AG08396 (cell line): ENCODE measurements around the gene A3GALT2.
"Not testable (repeated sequence)": the region's sequence is repeated elsewhere in the genome, so short reads cannot be mapped to it uniquely, and the experiment has no call there.

Source experiments
- DNase-seq: peaks from one replicate; pipeline ENCODE4 v3.0.0; 2012; ENCODE audit warnings: low spot score, mixed read lengths

A3GALT2 gene

DNA sequence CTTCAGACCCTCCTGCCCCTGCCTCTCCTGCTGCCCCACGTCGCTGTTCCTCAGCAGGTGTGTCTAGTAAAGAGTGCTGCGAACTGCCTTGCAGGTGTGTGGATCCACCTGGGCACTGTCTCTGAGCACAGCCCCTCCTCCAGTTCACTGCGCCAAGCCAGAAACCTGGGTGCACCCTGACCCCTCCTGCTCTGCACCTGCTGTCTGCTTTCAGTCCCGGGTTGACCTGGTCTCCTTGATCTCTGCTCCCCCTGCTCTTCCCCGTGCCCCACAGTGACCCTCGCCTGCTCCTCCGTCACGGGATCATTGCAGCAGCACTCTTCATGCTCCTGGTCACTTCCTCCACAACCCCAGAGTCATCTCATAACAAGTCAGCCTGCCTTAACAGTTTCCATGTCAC lies 6.5 kb downstream of the A3GALT2 start:
- no peak for DNase-seq

DNA sequence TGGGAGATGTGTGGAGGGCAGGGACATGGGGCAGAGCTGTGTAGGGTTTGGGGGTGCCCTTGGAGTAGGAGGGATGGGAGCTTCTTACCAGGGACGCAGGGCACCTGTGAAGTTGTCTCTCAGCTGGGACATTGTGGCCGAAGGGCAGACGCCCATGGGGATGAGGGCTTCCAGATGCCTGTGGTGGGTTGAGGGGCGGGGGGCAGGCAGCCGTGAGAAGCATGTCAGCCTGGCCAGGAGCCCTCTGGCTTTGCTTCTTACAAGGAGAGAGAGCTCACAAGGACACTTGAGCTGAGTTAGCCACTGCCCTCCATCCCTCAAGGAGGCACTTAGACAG lies 8.5 kb downstream of the A3GALT2 start:
- DNase-seq: no peak

DNA sequence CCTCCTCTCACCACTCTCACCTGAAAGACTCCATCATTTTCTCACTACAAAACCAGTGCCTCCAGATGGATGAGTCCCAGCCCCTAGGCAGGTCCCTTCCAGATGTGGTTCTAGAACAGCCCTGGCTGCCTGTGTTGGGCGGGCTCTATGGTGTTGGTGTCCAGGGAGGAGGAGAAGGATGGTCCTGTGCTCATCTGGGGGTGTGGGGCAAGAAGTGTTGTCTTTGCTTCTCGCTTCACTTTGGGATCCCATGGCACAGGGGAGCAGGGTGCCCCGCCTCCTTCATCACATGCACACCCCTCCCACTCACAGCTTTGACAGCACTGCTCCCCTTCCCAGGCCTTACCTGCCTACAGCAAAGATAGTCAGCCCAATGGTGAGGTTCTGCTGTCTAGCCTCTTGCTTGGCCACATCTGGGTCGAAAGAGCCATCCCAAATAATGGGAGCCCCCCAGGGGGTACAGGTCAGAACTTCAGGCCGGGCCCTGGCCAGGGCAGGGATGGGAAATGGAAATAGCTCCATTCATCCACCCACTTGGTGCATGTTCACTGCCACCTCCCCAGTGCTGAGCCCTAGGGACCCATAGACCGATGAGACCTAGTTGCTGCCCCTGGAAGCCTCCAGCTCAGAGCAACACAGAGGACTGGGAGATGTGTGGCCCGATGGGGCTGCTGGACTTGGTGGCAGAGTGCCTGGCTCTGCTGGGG lies 9.0 kb downstream of the A3GALT2 start:
- DNase-seq: no peak

DNA sequence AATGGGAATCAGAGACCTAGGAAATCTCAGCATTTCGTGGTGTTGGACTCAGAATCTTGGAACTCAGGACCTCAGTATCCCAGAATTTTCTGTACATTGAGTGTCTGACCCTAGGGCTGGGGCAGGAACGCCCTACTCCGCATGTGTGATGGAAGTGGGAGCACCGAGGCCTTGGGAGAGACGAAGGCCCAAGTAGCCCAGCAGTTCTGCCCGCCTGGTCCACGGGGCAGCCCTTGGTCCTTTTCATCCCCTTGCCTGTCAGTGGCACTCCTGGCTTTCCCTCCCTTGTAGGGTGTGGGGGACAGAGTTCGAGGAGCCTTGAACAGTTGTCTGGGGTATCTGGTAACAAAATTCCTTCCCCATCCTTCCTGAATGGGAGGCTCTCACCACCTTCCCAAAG lies 10.2 kb downstream of the A3GALT2 start:
- no peak for DNase-seq

DNA sequence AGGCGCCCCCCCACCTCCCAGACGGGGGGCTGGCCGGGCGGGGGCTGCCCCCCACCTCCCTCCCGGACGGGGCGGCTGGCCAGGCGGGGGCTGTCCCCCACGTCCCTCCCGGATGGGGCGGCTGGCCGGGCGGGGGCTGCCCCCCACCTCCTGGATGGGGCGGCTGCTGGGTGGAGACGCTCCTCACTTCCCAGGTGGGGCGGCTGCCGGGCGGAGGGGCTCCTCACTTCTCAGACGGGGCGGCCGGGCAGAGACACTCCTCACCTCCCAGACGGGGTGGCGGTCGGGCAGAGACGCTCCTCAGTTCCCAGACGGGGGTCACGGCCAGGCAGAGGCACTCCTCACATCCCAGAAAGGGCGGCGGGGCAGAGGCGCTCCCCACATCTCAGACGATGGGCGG lies 11.5 kb downstream of the A3GALT2 start:
- not testable (repeated sequence) for DNase-seq

DNA sequence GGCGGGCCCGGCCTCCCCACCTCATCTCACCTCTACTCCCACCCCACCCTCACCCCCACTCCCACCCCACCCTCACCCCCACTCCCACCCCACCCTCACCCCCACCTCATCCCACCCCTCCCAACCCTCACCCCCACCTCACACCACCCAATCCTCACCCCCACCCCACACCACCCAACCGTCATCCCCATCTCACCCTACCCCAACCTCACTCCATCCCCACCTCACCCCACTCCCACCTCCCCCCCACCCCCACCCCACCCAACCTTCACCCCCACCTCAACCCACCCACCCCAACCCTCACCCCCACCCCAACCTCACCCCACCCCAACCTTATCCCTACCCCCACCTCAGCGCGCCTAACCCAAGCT lies 13.4 kb downstream of the A3GALT2 start:
- no peak for DNase-seq

DNA sequence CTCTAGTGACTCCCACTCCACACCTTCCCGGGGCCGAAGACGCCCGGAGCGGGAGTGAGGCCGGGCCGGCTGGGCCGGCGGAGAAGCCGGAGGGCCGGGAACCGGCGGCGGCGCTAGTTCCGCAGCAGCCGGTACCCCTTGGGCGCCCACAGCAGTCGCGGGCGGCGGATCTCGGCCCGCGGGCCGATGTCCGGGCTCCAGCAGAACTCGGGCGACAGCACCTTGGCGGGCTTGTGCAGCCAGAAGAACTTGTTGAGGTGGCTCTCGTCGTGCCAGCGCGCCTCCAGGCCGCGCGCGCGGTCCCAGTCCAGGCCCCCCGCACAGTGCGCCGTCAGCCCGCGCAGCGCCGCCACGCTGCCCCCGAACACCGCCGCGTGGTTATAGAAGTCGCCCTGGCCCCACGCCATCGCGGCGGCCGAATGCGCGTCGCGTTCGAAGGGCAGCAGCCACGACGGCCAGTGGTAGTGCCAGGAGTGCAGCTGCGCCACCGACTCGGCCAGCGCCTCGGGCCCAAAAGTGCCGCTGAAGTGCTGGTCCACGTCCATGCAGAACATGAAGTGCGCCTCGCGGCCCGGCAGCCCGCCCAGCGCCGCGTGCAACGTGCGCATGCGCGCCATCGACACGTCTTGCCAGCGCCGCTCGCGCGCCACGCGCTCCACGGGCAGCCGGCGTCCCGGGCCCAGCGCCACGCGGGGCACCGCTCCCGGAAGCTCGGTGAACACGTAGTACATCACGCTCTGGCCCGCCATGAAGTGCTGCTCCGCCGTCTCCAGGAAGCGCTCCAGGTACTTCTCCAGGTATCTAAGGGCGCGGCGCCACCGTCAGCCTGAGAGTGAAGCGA lies 14.0 kb downstream of the A3GALT2 start:
- DNase-seq: no peak

DNA sequence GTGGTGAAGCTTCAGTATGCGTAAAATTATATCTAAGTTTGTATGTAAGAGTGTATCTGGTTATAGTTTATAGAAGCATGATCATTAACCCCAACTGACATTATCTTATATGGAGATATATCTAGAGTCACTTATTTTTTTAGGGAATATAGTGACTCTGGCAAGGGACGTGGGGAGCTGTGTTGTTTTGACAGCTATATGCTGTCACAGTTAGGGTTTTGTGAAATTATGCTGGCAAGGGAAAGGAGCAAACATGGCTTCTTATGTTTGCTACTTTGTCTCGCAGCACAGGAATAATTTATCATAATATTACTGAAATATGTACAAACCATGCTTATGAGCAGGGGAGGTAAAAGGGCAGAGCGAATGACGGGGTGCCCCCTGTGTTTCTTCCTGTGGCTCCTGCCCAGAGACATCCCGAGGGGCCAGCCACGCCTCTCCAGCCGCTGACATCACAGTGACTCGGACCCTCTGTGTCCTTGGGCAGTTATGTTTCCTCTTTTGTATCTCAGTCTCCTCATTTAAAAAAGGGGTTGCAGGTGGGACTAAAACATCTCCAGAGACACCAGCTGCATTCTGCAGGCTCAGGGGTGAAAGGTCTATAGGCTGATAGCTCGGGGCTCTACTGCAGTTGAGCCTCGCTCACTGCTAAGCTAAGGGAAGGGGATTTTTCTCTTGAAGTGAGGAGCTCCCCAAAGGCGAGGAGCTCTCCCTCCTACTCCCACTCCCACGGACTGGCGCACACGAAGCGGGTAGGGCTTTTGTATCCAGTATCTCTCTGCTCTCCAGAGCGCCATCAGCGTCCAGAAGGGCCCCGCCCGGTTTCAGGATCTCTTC lies 14.9 kb downstream of the A3GALT2 start:
- no peak for DNase-seq

DNA sequence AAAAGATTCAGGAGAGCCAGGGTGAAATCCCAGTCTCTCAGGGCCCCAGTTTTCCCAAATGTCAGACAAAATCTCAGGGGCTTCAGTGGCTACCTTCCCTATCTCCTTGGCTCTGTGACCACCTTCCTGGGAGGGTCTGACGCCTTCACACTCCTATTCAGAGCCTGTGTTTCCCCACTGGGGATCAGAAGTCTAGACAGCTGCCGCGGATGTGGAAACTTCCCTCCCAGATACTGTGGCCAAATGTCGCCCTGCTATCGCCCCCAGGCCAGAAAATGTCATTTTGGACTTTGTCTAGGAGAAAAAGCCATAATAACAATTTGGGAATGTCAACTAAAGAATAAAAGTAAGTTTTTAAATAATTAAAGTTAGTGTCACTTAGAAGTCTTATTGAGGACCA lies 15.9 kb downstream of the A3GALT2 start:
- DNase-seq: no peak

DNA sequence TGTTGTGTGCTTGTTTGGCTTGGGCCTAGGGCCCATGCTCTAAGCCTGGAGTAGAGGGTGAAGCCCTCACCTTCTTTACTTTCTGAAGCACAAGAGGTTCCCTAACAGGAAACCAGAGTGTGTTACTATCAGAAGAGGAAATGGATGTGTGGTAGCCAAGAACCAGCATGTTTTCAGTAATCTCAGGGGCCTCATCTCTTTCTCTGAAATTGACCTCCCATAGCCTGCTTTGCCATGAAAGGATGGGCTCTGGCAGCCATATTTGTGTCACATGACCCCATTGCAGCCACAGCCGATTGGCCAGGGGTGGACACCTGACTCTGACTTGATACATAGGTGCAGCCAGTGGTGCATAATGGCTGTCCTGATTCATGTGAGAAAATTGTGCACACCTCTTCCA lies 18.6 kb downstream of the A3GALT2 start:
- DNase-seq: no peak

DNA sequence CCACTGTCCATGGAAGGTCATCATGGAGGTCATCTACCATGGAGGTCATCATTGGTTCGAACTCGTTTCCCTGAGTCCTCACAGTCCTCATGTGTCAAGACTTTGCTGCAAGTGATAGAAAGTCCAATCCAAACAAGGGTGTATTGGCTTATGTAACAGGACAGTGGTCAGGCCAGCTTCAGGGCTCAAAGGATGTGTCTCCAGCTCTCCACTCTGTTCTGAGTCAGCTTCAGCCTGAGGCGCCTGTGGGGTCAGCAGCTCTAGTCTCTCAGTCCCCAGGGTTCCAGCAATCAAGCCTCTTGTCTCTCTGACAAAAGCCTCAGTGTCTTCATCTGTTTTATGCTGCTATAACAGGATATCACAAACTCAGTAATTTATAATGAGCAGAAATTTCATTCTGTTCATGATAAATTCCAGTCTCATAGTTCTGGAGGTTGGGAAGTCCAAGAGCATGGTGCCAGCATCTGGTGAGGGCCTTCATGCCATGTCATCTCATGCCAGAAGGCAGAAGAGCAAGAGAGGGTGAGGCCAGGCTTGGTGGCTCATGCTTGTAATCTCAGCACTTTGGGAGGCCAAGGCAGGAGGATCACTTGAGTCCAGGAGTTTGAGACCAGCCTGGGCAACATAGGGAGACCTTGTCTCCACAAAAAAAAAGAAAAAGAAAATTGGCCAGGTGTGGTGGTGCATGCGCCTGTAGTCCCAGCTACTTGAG lies 19.5 kb downstream of the A3GALT2 start:
- DNase-seq: no peak

DNA sequence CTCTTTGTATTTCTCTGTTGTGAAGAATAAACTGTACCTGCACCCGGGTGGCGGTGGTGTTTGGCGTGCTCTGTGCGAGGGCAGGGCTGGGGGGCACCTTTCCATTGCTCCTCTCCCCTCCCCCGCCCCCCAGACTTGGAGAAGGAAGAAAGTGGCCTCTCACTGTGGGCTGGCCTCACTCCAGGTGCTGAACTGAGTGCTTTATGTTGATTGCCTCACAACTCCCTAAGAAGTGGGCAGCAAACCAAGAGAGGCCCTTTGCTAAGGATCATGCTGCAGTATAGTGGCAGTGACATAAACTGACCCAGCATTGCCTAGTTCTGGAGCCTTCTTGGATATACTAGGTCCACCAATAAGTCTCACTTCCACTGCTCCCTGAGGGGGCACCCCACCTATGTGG lies 20.2 kb downstream of the A3GALT2 start:
- peak; percentile 74 for DNase-seq

DNA sequence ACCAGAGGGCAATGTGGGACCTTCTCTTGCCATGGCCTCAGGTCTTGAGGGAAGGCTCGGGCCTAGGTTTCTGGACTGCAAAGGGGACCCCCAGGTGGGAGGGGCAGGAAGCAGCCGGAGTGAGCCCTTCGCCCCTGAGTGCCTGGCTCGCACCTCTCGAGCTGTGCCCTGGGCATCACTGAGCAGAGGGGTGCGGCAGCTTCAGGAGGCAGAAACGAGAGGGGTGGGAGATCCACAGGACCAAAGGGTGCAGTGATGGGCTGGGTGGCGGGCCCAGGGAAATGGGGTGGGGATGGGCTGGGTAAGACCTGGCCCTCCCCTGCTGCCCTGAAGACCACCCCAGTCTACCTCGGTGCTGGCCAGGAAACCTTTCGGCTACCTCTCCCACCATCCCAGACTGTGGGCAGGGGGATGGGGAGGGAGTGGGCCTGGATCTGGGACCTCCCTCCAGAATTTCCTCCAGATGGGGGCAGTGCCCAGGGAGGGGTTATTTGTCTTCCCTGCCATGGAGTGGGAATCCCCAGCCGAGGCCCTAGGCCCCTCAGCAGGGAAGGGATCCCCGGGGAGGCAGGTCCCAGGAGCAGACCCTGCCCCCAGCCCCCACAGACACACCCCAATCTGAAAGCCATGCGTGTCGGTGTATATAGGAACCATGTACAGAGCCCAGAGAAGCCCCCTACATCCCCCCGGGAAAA lies 21.3 kb downstream of the A3GALT2 start:
- no peak for DNase-seq

DNA sequence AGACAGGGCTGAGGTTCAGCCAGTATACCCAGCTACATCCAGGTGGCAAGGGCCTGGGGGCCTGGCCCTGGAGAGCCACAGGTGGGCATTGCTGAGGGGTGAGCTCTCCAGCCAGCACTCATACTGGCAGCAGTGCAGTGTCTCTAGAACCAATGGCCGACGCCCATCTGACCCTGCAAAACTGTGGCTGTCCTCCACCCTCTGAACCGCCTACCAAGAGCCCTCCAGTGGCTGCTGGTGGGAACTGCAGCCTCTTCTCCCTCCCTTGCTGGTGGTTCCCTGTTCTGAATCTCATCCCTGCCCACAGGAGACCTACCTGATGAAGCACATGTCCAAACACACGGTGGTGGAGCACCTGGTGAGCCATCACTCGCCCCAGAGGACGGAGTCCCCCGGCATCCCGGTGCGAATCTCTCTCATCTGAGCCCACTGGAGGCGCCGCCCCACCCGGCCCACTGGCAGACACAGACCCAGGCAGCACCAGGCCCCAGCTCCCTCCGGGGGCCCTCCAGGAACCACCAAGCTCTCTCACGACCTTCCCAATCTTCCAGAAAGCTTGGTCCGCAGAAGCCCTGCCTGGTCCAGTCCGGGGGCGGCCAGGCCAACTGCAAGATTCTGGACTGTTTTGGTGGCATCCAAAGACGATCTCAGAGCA lies 22.1 kb downstream of the A3GALT2 start:
- peak; percentile 86 for DNase-seq

DNA sequence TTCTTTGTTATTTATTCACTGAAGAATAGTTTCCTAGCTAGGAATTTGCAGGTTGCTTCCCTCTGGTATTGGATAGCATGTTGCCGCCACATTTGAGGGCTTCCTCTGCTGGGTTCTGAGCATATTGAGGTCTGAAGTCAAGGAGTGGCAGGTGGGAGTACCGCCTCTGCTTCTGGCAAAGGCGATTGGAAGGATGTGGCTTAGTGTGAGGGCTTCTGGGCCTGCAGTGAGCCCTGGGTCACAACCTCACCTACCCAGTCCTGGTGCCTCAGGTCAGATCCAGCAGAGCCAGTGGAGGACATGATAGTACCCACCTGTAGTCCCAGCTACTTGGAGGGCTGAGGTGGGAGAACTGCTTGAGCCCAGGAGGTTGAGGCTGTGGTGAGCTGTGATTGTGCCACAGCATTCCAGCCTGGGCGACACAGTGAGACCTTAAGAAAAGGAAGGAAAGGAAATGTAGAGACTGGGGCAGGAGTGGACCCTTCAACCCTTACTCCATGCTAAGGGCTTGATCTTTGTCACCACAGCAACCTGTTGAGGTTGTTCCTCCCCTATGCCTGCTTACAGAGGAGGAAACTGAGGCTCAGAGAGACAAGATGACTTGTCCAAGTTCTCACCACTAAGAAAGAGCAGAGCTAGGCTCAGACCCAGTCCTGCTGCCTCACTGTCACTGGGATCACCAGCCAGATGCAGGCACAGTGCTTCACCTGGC lies 22.8 kb downstream of the A3GALT2 start:
- DNase-seq: no peak

DNA sequence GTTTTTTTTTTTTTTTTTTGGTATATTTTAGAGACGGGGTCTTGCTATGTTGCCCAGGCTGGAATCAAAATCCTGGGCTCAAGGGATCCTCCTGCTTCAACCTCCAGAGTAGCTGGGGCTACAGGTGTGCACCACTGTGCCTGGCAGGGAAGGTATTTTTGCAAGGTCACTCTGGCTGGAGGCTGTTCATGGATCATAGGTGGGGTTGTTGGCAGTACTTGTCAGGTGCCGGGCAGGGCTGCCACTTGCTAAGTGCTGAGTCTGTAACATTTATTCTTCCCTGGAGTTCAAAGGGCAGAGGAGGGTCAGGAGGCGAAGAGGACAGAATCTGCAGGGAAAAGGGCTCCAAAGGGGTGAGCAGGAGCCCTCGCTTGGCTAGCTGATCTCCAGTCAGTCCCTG lies 24.1 kb downstream of the A3GALT2 start:
- no peak for DNase-seq

DNA sequence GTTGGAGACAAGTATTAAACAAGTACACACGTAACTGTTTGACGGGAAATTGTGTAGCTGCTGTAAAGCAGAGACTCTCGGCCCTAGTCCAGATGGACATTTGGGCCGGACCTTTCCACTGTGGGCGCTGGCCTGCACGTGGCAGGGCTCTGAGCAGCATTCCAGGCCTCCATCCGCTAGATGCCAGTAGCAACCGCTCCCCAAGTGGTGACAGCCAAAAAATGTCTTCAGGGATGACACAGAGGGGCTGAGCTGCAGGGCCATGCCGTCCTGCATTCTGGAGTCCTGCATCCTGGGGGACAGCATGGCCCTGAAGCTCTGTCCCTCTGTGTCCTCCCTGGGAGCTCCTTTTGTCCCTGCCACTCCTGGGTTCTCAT lies 24.8 kb downstream of the A3GALT2 start:
- no peak for DNase-seq

DNA sequence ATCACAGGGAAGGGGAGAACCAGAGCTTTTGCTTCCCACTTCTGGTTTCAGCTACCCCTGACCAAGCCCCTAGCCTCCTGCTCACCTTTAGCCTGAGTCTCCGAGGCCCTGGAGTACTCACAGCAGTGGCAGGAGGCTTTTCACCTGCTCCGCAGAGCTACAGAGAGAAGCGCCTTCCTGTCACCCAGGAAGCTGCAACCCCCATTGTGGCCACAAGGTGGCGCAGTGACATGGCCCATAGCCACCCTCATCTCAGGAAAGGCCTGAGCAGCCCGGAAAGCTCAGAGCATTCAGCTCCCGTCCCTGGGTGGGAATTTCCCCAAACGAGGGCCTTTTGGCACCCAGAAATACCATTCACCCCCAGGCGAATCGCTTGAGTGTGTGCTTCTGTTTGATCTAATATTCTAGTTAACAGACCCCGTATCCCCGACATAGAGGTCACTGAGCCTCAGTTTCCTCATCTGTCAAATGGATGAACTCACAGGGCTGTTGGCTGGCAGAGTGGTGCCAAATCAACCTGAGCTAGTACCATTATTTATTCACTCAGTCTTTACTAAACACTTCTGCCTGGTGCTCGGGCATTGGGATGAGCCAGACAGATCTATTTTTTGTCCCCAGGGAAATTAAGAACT lies 25.3 kb downstream of the A3GALT2 start:
- DNase-seq: peak; percentile 90

DNA sequence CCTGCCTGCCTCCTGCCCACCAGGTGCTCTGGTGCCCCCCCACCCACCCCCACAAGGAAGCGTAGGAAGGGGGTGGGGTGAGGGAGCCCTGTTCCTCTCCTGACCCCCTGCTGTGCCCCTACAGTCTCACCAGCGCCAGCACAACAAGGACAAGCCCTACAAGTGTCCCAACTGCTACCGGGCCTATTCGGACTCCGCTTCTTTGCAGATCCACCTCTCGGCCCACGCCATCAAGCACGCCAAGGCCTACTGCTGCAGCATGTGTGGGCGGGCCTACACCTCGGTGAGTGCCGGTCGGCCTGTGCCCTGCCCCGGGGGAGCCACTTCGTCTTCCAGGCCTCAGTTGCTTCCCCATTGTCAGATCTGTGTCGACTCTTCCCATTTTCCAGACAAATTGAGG lies 25.9 kb downstream of the A3GALT2 start:
- no peak for DNase-seq
